GM12878 (cell line): ENCODE results near the gene WDR93. TPM values are rescaled to one million over a fixed set of nuclear protein-coding genes. Genes with fewer than 3 reads are reported as not detected.
A peak's percentile ranks its signal among the peaks of the same experiment; 100 is the strongest.

ENCODE experiments used
- ATAC-seq: fragments of 200-7000 bp; cut with Tn5 transposase; 3 replicates; pipeline ENCODE4 v1.9.1; 2020; ENCODE audit warnings: mild to moderate bottlenecking, moderate library complexity
- BruUV-seq: library from RNA; stranded (reverse); fragments of 400-500 nt; replicated peaks from 2 replicates; lab custom pipeline; 2021; lab: Mats Ljungman, UMichigan
- CTCF ChIA-PET: fragments of 300-600 bp; sonication (Branson Sonifier 250); formaldehyde crosslinking; extraction: SDS; loops from one replicate; lab custom pipeline; 2021; ENCODE audit warnings: inconsistent platforms; lab: Yijun Ruan, JAX
- POLR2A ChIA-PET: fragments of 350-600 bp; formaldehyde crosslinking; extraction: SDS; loops from one replicate; lab custom pipeline; 2021; ENCODE audit warnings: inconsistent platforms; lab: Charles Lee
- RAD21 ChIA-PET: fragments of 300-600 bp; sonication (Branson Sonifier 250); formaldehyde crosslinking; loops from one replicate; lab custom pipeline; 2023; ENCODE audit warnings: antibody characterized with exemption; ENCODE audit not compliant: unreplicated experiment; lab: Charles Lee
- SMC1A ChIA-PET: fragments of 300-600 bp; sonication (Branson Sonifier 250); formaldehyde crosslinking; loops from one replicate; lab custom pipeline; 2023; ENCODE audit not compliant: unreplicated experiment, uncharacterized antibody; lab: Charles Lee
- DNase-seq: peaks from one replicate; pipeline ENCODE4 v3.0.0-alpha.2; 2011; ENCODE audit warnings: low read depth, low spot score
- FAIRE-seq: peaks from 3 replicates; lab custom pipeline; 2011; peaks lifted over from hg19 to GRCh38; lab: Jason Lieb, UNC
- H2AFZ ChIP-seq: 2 replicates; pipeline ENCODE4 v1.6.0; 2011; ENCODE audit warnings: low read depth, low read length, control low read depth; ENCODE audit not compliant: control insufficient read depth
- H3K27ac ChIP-seq: 2 replicates; pipeline ENCODE4 v1.5.1; 2011; ENCODE audit warnings: control low read depth; ENCODE audit not compliant: control insufficient read depth, insufficient read depth
- H3K27me3 ChIP-seq, 2 experiments: replicated peaks in 1 of 2; 2 replicates each; pipeline versions ENCODE4 v1.6.0 to v1.6.1; 2011; ENCODE audit warnings: low read length in 1 of 2; ENCODE audit not compliant: control insufficient read depth in 2 of 2, insufficient read depth in 2 of 2
- H3K36me3 ChIP-seq, 2 experiments: 2 replicates each; pipeline ENCODE4 v1.5.1; 2011; ENCODE audit warnings: low read length in 1 of 2; ENCODE audit not compliant: control insufficient read depth in 2 of 2, insufficient read depth in 2 of 2
- H3K4me1 ChIP-seq: 2 replicates; pipeline ENCODE4 v1.6.1; 2011; ENCODE audit warnings: mild to moderate bottlenecking, low read length, moderate library complexity, mixed read lengths; ENCODE audit not compliant: control insufficient read depth, insufficient read depth
- H3K4me2 ChIP-seq: 2 replicates; pipeline ENCODE4 v1.6.0; 2011; ENCODE audit warnings: control low read depth; ENCODE audit not compliant: control insufficient read depth, insufficient read depth
- H3K4me3 ChIP-seq: fragments of 200-600 bp; sonication (generic); 2 replicates; pipeline ENCODE4 v1.5.1; 2016
- H3K79me2 ChIP-seq: 2 replicates; pipeline ENCODE4 v1.6.0; 2011; ENCODE audit warnings: low read length; ENCODE audit not compliant: control insufficient read depth, insufficient read depth
- H3K9ac ChIP-seq: 2 replicates; pipeline ENCODE4 v1.8.0; 2011; ENCODE audit warnings: low read length, control low read depth, mixed read lengths; ENCODE audit not compliant: control insufficient read depth, insufficient read depth
- H3K9me3 ChIP-seq: replicated peaks from 3 replicates; pipeline ENCODE4 v1.5.1; 2011; ENCODE audit warnings: mild to moderate bottlenecking, low read length; ENCODE audit not compliant: control insufficient read depth, insufficient read depth
- H4K20me1 ChIP-seq: 2 replicates; pipeline ENCODE4 v1.6.0; 2011; ENCODE audit not compliant: control insufficient read depth, insufficient read depth
- ATF2 ChIP-seq: IDR thresholded peaks from 2 replicates; pipeline ENCODE4 v1.6.1; 2012; ENCODE audit warnings: low read length, inconsistent platforms
- CBFB ChIP-seq: IDR thresholded peaks from 2 replicates; pipeline ENCODE4 v1.6.1; 2016; ENCODE audit warnings: antibody characterized with exemption, low read depth
- DPF2 ChIP-seq: fragments of 450-650 bp; IDR thresholded peaks from 2 replicates; pipeline ENCODE4 v1.6.1; 2017; ENCODE audit warnings: mild to moderate bottlenecking
- IRF5 ChIP-seq: fragments of 450-650 bp; IDR thresholded peaks from 2 replicates; pipeline ENCODE4 v1.6.1; 2017; ENCODE audit warnings: borderline replicate concordance
- MYB ChIP-seq: fragments of 150-350 bp; IDR thresholded peaks from 2 replicates; pipeline ENCODE4 v1.6.1; 2014; ENCODE audit warnings: mild to moderate bottlenecking, low read depth, low read length, borderline replicate concordance
- NBN ChIP-seq: fragments of 450-650 bp; IDR thresholded peaks from 2 replicates; pipeline ENCODE4 v1.6.1; 2016
- NKRF ChIP-seq: fragments of 450-650 bp; conservative IDR thresholded peaks from 2 replicates; pipeline ENCODE4 v1.6.1; 2017; ENCODE audit warnings: mild to moderate bottlenecking, moderate library complexity
- NR2F1 ChIP-seq: fragments of 450-650 bp; conservative IDR thresholded peaks from 2 replicates; pipeline ENCODE4 v1.6.1; 2017; ENCODE audit warnings: mild to moderate bottlenecking
- PAX8 ChIP-seq: fragments of 450-650 bp; IDR thresholded peaks from 2 replicates; pipeline ENCODE4 v1.6.1; 2017; ENCODE audit warnings: mild to moderate bottlenecking, moderate library complexity
- RUNX3 ChIP-seq: IDR thresholded peaks from 2 replicates; pipeline ENCODE4 v1.6.1; 2012; ENCODE audit warnings: low read length, inconsistent platforms
- ZBTB11 ChIP-seq: fragments of 450-650 bp; formaldehyde crosslinking; IDR thresholded peaks from 2 replicates; pipeline ENCODE4 v1.5.0; 2022; ENCODE audit warnings: mild to moderate bottlenecking, missing genetic modification characterization
- ZNF217 ChIP-seq: fragments of 450-650 bp; IDR thresholded peaks from 2 replicates; pipeline ENCODE4 v1.6.1; 2017; ENCODE audit warnings: antibody characterized with exemption, mild to moderate bottlenecking
- ZNF274 ChIP-seq: IDR thresholded peaks from one replicate; pipeline ENCODE4 v1.8.0; 2011; ENCODE audit not compliant: insufficient read length, insufficient read depth
- WGBS: methylation state at CpG from one replicate; pipeline ENCODE4 v1.1.6; 2016; ENCODE audit warnings: low lambda C conversion rate; ENCODE audit not compliant: insufficient replicate concordance, insufficient coverage; ENCODE audit errors: missing lambda C conversion rate; 5-methylcytosine and 5-hydroxymethylcytosine counted together
- in situ Hi-C: fragments of 300-500 bp; cut with MboI; formaldehyde crosslinking; loops from 9 replicates; pipeline ENCODE4 v1.14.3; 2018; ENCODE audit warnings: mixed read lengths
- intact Hi-C: fragments of 100-400 bp; cut with micrococcal nuclease; formaldehyde crosslinking; loops from one replicate; pipeline ENCODE4 v1.14.2; 2022; ENCODE audit not compliant: unreplicated experiment
- polyA plus RNA-seq, 11 experiments: library from polyadenylated mRNA; depleted of rRNA in 4 of 11; unstranded in 6 of 11; stranded (reverse) in 5 of 11; fragments of >200 nt; fragmentation: Nextera tagmentation in 4 of 11; fragmentation: Illumina TruSeq in 1 of 11; extraction: Ambion mirVana in 4 of 11; extraction: Trizol in 1 of 11; gene quantifications; 1 replicate in 1 of 11; 2 replicates in 10 of 11; pipeline versions ENCODE4 v1.2.1 to v1.2.3, GENCODE V29; 2011 to 2016; ENCODE audit warnings: inconsistent platforms in 2 of 11, missing spikeins in 2 of 11, low read depth in 1 of 11
- total RNA-seq, 4 experiments: library from RNA; depleted of rRNA in 3 of 4; stranded (reverse); fragments of >200 nt in 3 of 4; fragmentation: Illumina TruSeq in 1 of 4; extraction: Trizol in 1 of 4; gene quantifications; 2 replicates each; pipeline versions ENCODE4 v1.2.1 to v1.2.3, GENCODE V29; 2013 to 2021

WDR93 gene
- total and polyA plus RNA-seq, 10 of the 15 experiments (the other 5 are each of a cell fraction or from before 2014, with no cell fraction given), result not detected

GRCh38 chr15:89759835-89760234 lies 69.2 kb downstream of the WDR93 start (continued):
- TF ChIP-seq ZNF217 (no peak), DPF2 (no peak)

- H3K9me3 ChIP-seq, result no peaks in the 10 kb centered on the region
- in situ Hi-C loops, result no loop called here
- H3K27ac ChIP-seq, result no peak overlapping the region
- BruUV-seq, result no TSS peak
- 26% methylated on average over 15 of the region's 16 CpGs for WGBS
- H3K4me2 ChIP-seq, result no peak overlapping the region
- FAIRE-seq (peak; percentile 88), ATAC-seq (peak; percentile 97), DNase-seq (no peak)
- ChIA-PET SMC1A (interaction anchor here (0.5 to 7.9 kb wide), 22 partner anchors 9 to 583 kb away, joined by 3 to 132 read pairs (median 5); no protein-coding TSS in a partner anchor), CTCF (interaction anchor here (0.6 to 11.4 kb wide), 43 partner anchors 8 to 1767 kb away, joined by 3 to 380 read pairs (median 5); partner anchors contain the start of genes MESP1 and MESP2), RAD21 (interaction anchor here (0.5 to 7.9 kb wide), 21 partner anchors 13 to 342 kb away, joined by 3 to 179 read pairs (median 4); partner anchors contain the start of gene IDH2), POLR2A (interaction anchor here (1.1 to 1.9 kb wide), 3 partner anchors 10 to 114 kb away, joined by 3 to 7 read pairs (median 6); partner anchors contain the start of gene MESP1)
- peaks cover 11% of the 10 kb centered on the region for H3K4me1 ChIP-seq
- no peaks in the 10 kb centered on the region for H4K20me1 ChIP-seq
- H3K9ac ChIP-seq, result no peak overlapping the region
- intact Hi-C loops, result loop anchor here (1.0 to 10.0 kb wide), 3 partner anchors 115 to 324 kb away; no protein-coding TSS in a partner anchor
- H2AFZ ChIP-seq, result peak overlapping the region; percentile 17; the same call in 1 of the 2 replicates
- no peak overlapping the region for H3K4me3 ChIP-seq
- H3K79me2 ChIP-seq, result no peaks in the 10 kb centered on the region
- no peaks in the 10 kb centered on the region for H3K27me3 ChIP-seq
- no peaks in the 10 kb centered on the region for H3K36me3 ChIP-seq
- no peak for TF ChIP-seq PAX8
- TF ChIP-seq CBFB, result peak; percentile 66; the same call in 1 of the 2 replicates
- no peak for TF ChIP-seq ZNF274
- TF ChIP-seq MYB, result no peak
- no peak for TF ChIP-seq ATF2
- TF ChIP-seq NR2F1, result no peak
- TF ChIP-seq IRF5, result no peak
- TF ChIP-seq ZBTB11, result no peak
- peak; percentile 90 for TF ChIP-seq RUNX3
- TF ChIP-seq NKRF, result no peak
- no peak for TF ChIP-seq NBN
Observed at GRCh38 chr15:89760303-89761008, 69.8 kb downstream of the WDR93 start.
